Epidermal melanocyte (primary cell): ENCODE measurements around the gene MRPS6.

Source experiments
- DNase-seq: peaks from one replicate; pipeline ENCODE4 v3.0.0; 2011; ENCODE audit warnings: low spot score; ENCODE audit not compliant: insufficient read length

MRPS6 gene

GRCh38 chr21:34073032-34073748, at the start of gene MRPS6, which contains the start of gene SLC5A3:
MRPS6 (plus strand) TSS chr21:34073578; CDS start chr21:34073701, 123 bp downstream.
SLC5A3 (plus strand) TSS chr21:34073578; CDS start chr21:34095199, 21,621 bp downstream.
- peak; percentile 37 for DNase-seq

- no peak for DNase-seq
These were observed 49.5 kb upstream of the MRPS6 start for GRCh38 chr21:34023691-34024373.

GRCh38 chr21:34024374-34024693, 49.0 kb upstream of the MRPS6 start:
- DNase-seq, result no peak

GRCh38 chr21:34027721-34028461, 45.5 kb upstream of the MRPS6 start:
- DNase-seq, result no peak

- DNase-seq, result peak; percentile 29
These were observed 43.4 kb upstream of the MRPS6 start for GRCh38 chr21:34029743-34030528.

- no peak for DNase-seq
These were observed 41.5 kb upstream of the MRPS6 start for GRCh38 chr21:34031835-34032370.

- DNase-seq, result no peak
These were observed 38.9 kb upstream of the MRPS6 start for GRCh38 chr21:34034369-34035014.

GRCh38 chr21:34035619-34036354, 37.6 kb upstream of the MRPS6 start:
- DNase-seq, result no peak

- no peak for DNase-seq
These were observed 36.2 kb upstream of the MRPS6 start for GRCh38 chr21:34037009-34037795.

- DNase-seq, result no peak
These were observed 33.5 kb upstream of the MRPS6 start for GRCh38 chr21:34039678-34040382.

GRCh38 chr21:34042735-34043134, 30.6 kb upstream of the MRPS6 start:
- no peak for DNase-seq

- no peak for DNase-seq
These were observed 30.0 kb upstream of the MRPS6 start for GRCh38 chr21:34043333-34043732.

GRCh38 chr21:34046917-34047316, 26.5 kb upstream of the MRPS6 start:
- DNase-seq, result no peak

GRCh38 chr21:34047835-34048234, 25.5 kb upstream of the MRPS6 start:
- DNase-seq, result no peak

- no peak for DNase-seq
These were observed 21.2 kb upstream of the MRPS6 start for GRCh38 chr21:34052171-34052570.

- no peak for DNase-seq
These were observed 19.1 kb upstream of the MRPS6 start for GRCh38 chr21:34054259-34054658.

- DNase-seq, result no peak
These were observed 17.8 kb upstream of the MRPS6 start for GRCh38 chr21:34055615-34056014.

- DNase-seq, result no peak
These were observed 11.4 kb upstream of the MRPS6 start for GRCh38 chr21:34061983-34062382.

- no peak for DNase-seq
These were observed 8.4 kb upstream of the MRPS6 start for GRCh38 chr21:34065027-34065426.
